ENCODE data around the gene ZDHHC11. TPM values are rescaled to one million over a fixed set of nuclear protein-coding genes. Genes with fewer than 3 reads are reported as not detected.

Gene ZDHHC11
- total RNA-seq, 1 donor from 2014 or later: 6.3 TPM

- H3K27me3 Mint-ChIP-seq (ENCODE audit: unreplicated experiment): no peaks in the 10 kb centered on the region
- peaks cover 21% of the 10 kb centered on the region for H3K36me3 Mint-ChIP-seq (ENCODE audit: unreplicated experiment)
- no peaks in the 10 kb centered on the region for H3K4me1 Mint-ChIP-seq (ENCODE audit: unreplicated experiment)
- DNase-seq (ENCODE audit: extremely low spot score, unreplicated experiment): no peak
- H3K27ac Mint-ChIP-seq (ENCODE audit: unreplicated experiment): no peak overlapping the region
- no peak for TF ChIP-seq CTCF (IDR thresholded peaks at IDR 0.05)
- no peaks in the 10 kb centered on the region for H3K9me3 Mint-ChIP-seq (ENCODE audit: unreplicated experiment)
- no peak overlapping the region for H3K4me3 Mint-ChIP-seq (ENCODE audit: unreplicated experiment)
Observed at GRCh38 chr5:861442-862366, 10.9 kb upstream of the ZDHHC11 start.

GRCh38 chr5:860506-861150 lies 9.8 kb upstream of the ZDHHC11 start:
- Mint-ChIP-seq H3K4me1 (ENCODE audit: unreplicated experiment) (no peaks in the 10 kb centered on the region), H3K27ac (ENCODE audit: unreplicated experiment) (no peak overlapping the region), H3K9me3 (ENCODE audit: unreplicated experiment) (no peaks in the 10 kb centered on the region), H3K4me3 (ENCODE audit: unreplicated experiment) (no peak overlapping the region), H3K36me3 (ENCODE audit: unreplicated experiment) (peaks cover 14% of the 10 kb centered on the region), H3K27me3 (ENCODE audit: unreplicated experiment) (no peaks in the 10 kb centered on the region)
- TF ChIP-seq CTCF (IDR thresholded peaks at IDR 0.05): no peak
- no peak for DNase-seq (ENCODE audit: extremely low spot score, unreplicated experiment)

GRCh38 chr5:859798-860296 lies 9.1 kb upstream of the ZDHHC11 start:
- Mint-ChIP-seq H3K27ac (ENCODE audit: unreplicated experiment) (no peak overlapping the region), H3K4me3 (ENCODE audit: unreplicated experiment) (no peak overlapping the region)

GRCh38 chr5:859391-859790 lies 8.6 kb upstream of the ZDHHC11 start:
- Mint-ChIP-seq H3K4me1 (ENCODE audit: unreplicated experiment) (no peaks in the 10 kb centered on the region), H3K27ac (ENCODE audit: unreplicated experiment) (no peak overlapping the region), H3K27me3 (ENCODE audit: unreplicated experiment) (no peaks in the 10 kb centered on the region), H3K36me3 (ENCODE audit: unreplicated experiment) (peaks cover 10% of the 10 kb centered on the region), H3K9me3 (ENCODE audit: unreplicated experiment) (no peaks in the 10 kb centered on the region), H3K4me3 (ENCODE audit: unreplicated experiment) (no peak overlapping the region)
- no peak for DNase-seq (ENCODE audit: extremely low spot score, unreplicated experiment)
- no peak for TF ChIP-seq CTCF (IDR thresholded peaks at IDR 0.05)

More at GRCh38 chr5:859798-860296, 9.1 kb upstream of the ZDHHC11 start:
- no peaks in the 10 kb centered on the region for H3K9me3 Mint-ChIP-seq (ENCODE audit: unreplicated experiment)
- H3K4me1 Mint-ChIP-seq (ENCODE audit: unreplicated experiment): no peaks in the 10 kb centered on the region
- no peak for DNase-seq (ENCODE audit: extremely low spot score, unreplicated experiment)
- TF ChIP-seq CTCF (IDR thresholded peaks at IDR 0.05): no peak
- H3K27me3 Mint-ChIP-seq (ENCODE audit: unreplicated experiment): no peaks in the 10 kb centered on the region
- H3K36me3 Mint-ChIP-seq (ENCODE audit: unreplicated experiment): peaks cover 11% of the 10 kb centered on the region

GRCh38 chr5:858726-859125 lies 7.9 kb upstream of the ZDHHC11 start:
- Mint-ChIP-seq H3K4me1 (ENCODE audit: unreplicated experiment) (no peaks in the 10 kb centered on the region), H3K27me3 (ENCODE audit: unreplicated experiment) (no peaks in the 10 kb centered on the region), H3K4me3 (ENCODE audit: unreplicated experiment) (no peak overlapping the region), H3K27ac (ENCODE audit: unreplicated experiment) (no peak overlapping the region), H3K9me3 (ENCODE audit: unreplicated experiment) (no peaks in the 10 kb centered on the region), H3K36me3 (ENCODE audit: unreplicated experiment) (peaks cover 5% of the 10 kb centered on the region)
- DNase-seq (ENCODE audit: extremely low spot score, unreplicated experiment): no peak
- no peak for TF ChIP-seq CTCF (IDR thresholded peaks at IDR 0.05)
